ENCODE data around the gene ZNF816. TPM values are rescaled to one million over a fixed set of nuclear protein-coding genes. Genes with fewer than 3 reads are reported as not detected.
"Not testable (repeated sequence)": the region's sequence is repeated elsewhere in the genome, so short reads cannot be mapped to it uniquely, and the experiment has no call there.

ZNF816 gene
- total RNA-seq, 1 donor from 2014 or later = 25.1 TPM

- DNase-seq (ENCODE audit: low spot score) = not testable (repeated sequence)
Observed at GRCh38 chr19:52924641-52925040, 38.0 kb downstream of the ZNF816 start.

- DNase-seq (ENCODE audit: low spot score) = peak; percentile 72
Observed at GRCh38 chr19:52923778-52924593, 38.7 kb downstream of the ZNF816 start.

- DNase-seq (ENCODE audit: low spot score) = peak; percentile 94
Observed at GRCh38 chr19:52922841-52923777, 39.6 kb downstream of the ZNF816 start, which contains the start of gene ZNF888. Gene ZNF888 (minus strand): TSS chr19:52923428. CDS start chr19:52917873, 5,555 bp downstream.

GRCh38 chr19:52917531-52917930, 45.1 kb downstream of the ZNF816 start:
- no peak for DNase-seq (ENCODE audit: low spot score)

- DNase-seq (ENCODE audit: low spot score) = no peak
Observed at GRCh38 chr19:52910648-52911047, 52.0 kb downstream of the ZNF816 start.

GRCh38 chr19:52904052-52904780, 58.5 kb downstream of the ZNF816 start:
- peak; percentile 42 for DNase-seq (ENCODE audit: low spot score)

GRCh38 chr19:52901842-52902241, 60.8 kb downstream of the ZNF816 start:
- no peak for DNase-seq (ENCODE audit: low spot score)

Other genes starting within 250 kb of the ZNF816 start
- gene ZNF611, start 227.8 kb downstream of the ZNF816 start, total RNA-seq = 27.9 TPM
- 23.0 TPM for gene ZNF600, start 176.1 kb downstream of the ZNF816 start, total RNA-seq
- 22.3 TPM for gene ZNF28, start 141.2 kb downstream of the ZNF816 start, total RNA-seq
- 37.2 TPM for gene ZNF468, start 105.3 kb downstream of the ZNF816 start, total RNA-seq
- 51.1 TPM for gene ZNF320, start 65.2 kb downstream of the ZNF816 start, total RNA-seq
- 52.4 TPM for gene ZNF888, start 39.5 kb downstream of the ZNF816 start, total RNA-seq
- 0.78 TPM for gene ERVV-1, start 51.0 kb upstream of the ZNF816 start, total RNA-seq
- not detected for gene ERVV-2, start 81.9 kb upstream of the ZNF816 start, total RNA-seq
- 65.1 TPM for gene ZNF160, start 140.5 kb upstream of the ZNF816 start, total RNA-seq
- 15.1 TPM for gene ZNF415, start 170.0 kb upstream of the ZNF816 start, total RNA-seq
- gene ZNF347, start 196.2 kb upstream of the ZNF816 start, total RNA-seq = 24.1 TPM
- 11.7 TPM for gene ZNF665, start 230.5 kb upstream of the ZNF816 start, total RNA-seq

All from ureter (tissue), 1 donor.